Testis (tissue), 3 donors: ENCODE measurements around the gene ROBO4. TPM values are rescaled to one million over a fixed set of nuclear protein-coding genes. Genes with fewer than 3 reads are reported as not detected.
A peak's percentile ranks its signal among the peaks of the same experiment; 100 is the strongest.

Experiments used
- DNase-seq: peaks from one replicate; pipeline ENCODE4 v3.0.0-alpha.2; 2019
- H3K27ac ChIP-seq, 2 donors: fragments of 200-600 bp; sonication (generic); one replicate each; pipeline ENCODE4 v1.5.1; 2019
- H3K27me3 ChIP-seq: fragments of 200-600 bp; sonication (generic); one replicate; pipeline ENCODE4 v1.5.1; 2019
- H3K36me3 ChIP-seq: fragments of 200-600 bp; sonication (generic); one replicate; pipeline ENCODE4 v1.5.1; 2017; ENCODE audit warnings: low read depth; ENCODE audit errors: missing control alignments
- H3K4me1 ChIP-seq: fragments of 200-600 bp; sonication (generic); one replicate; pipeline ENCODE4 v1.5.1; 2019
- H3K4me3 ChIP-seq, 2 donors: fragments of 200-600 bp; sonication (generic); one replicate each; pipeline ENCODE4 v1.5.1; 2017 to 2019
- H3K9me3 ChIP-seq: fragments of 200-600 bp; sonication (generic); one replicate; pipeline ENCODE4 v1.5.1; 2017
- CTCF ChIP-seq, 3 experiments: fragments of 450-650 bp in 2 of 3; fragments of 200-600 bp in 1 of 3; sonication (generic) in 1 of 3; IDR thresholded peaks; one replicate each; pipeline ENCODE4 v1.5.1; 2016 to 2019; ENCODE audit warnings: antibody characterized with exemption in 3 of 3, mild to moderate bottlenecking in 2 of 3, moderate library complexity in 1 of 3
- POLR2A ChIP-seq: fragments of 450-650 bp; IDR thresholded peaks from one replicate; pipeline ENCODE4 v1.6.1; 2017; ENCODE audit warnings: antibody characterized with exemption, mild to moderate bottlenecking, moderate library complexity
- WGBS, 2 donors: methylation state at CpG; one replicate each; pipeline ENCODE4 v1.1.5; 2018; 5-methylcytosine and 5-hydroxymethylcytosine counted together
- intact Hi-C: fragments of 100-400 bp; cut with DNase I; formaldehyde crosslinking; loops from one replicate; pipeline ENCODE4 v1.15.1; 2023; ENCODE audit warnings: low total_unique reads
- polyA plus RNA-seq: library from polyadenylated mRNA; stranded (reverse); fragments of 350-450 nt; fragmentation: Illumina TruSeq; extraction: RNeasy Lipid Tissue Mini Kit (QIAGEN cat#74804); gene quantifications from one replicate; pipeline ENCODE4 v1.2.3, GENCODE V29; 2014; ENCODE audit warnings: low read depth, low replicate concordance; ENCODE audit not compliant: insufficient read depth
- total RNA-seq, 2 donors: library from RNA; depleted of rRNA; stranded (reverse); fragments of >200 nt; gene quantifications; one replicate each; pipeline ENCODE4 v1.2.3, GENCODE V29; 2016

Gene ROBO4
- total and polyA plus RNA-seq, 3 donors from 2014 or later, result 5.7 to 8.4 (median 7.0) TPM

GRCh38 chr11:124928942-124929665 is 31.4 kb upstream of the ROBO4 start:
- H3K36me3 ChIP-seq, result no peaks in the 10 kb centered on the region
- intact Hi-C loops, result no loop called here
- DNase-seq, result no peak
- no peak for TF ChIP-seq CTCF (IDR thresholded peaks at IDR 0.05)
- TF ChIP-seq POLR2A, result no peak
- H3K27me3 ChIP-seq, result no peaks in the 10 kb centered on the region
- no peak overlapping the region for H3K4me3 ChIP-seq
- H3K4me1 ChIP-seq, result no peaks in the 10 kb centered on the region
- H3K9me3 ChIP-seq, result no peaks in the 10 kb centered on the region
- no peak overlapping the region for H3K27ac ChIP-seq
- 33 to 40% methylated on average over 4 of the region's 4 CpGs for WGBS, 2 donors

GRCh38 chr11:124923296-124923695 is 25.6 kb upstream of the ROBO4 start:
- no peaks in the 10 kb centered on the region for H3K9me3 ChIP-seq
- H3K4me3 ChIP-seq, result no peak overlapping the region
- TF ChIP-seq CTCF (IDR thresholded peaks at IDR 0.05), result no peak
- H3K36me3 ChIP-seq, result no peaks in the 10 kb centered on the region
- peaks cover 3% of the 10 kb centered on the region for H3K4me1 ChIP-seq
- H3K27ac ChIP-seq, result no peak overlapping the region
- no peak for DNase-seq
- intact Hi-C loops, result no loop called here
- H3K27me3 ChIP-seq, result no peaks in the 10 kb centered on the region

GRCh38 chr11:124922831-124923230 is 25.2 kb upstream of the ROBO4 start:
- H3K27me3 ChIP-seq, result no peaks in the 10 kb centered on the region
- peaks cover 3% of the 10 kb centered on the region for H3K4me1 ChIP-seq
- WGBS, 2 donors, result 83 to 89% methylated on average over 4 of the region's 4 CpGs
- H3K4me3 ChIP-seq, result no peak overlapping the region
- no peaks in the 10 kb centered on the region for H3K36me3 ChIP-seq
- H3K27ac ChIP-seq, result no peak overlapping the region
- intact Hi-C loops, result no loop called here
- H3K9me3 ChIP-seq, result no peaks in the 10 kb centered on the region
- TF ChIP-seq CTCF (IDR thresholded peaks at IDR 0.05), result no peak
- TF ChIP-seq POLR2A, result no peak
- no peak for DNase-seq

- Histone ChIP-seq H3K9me3 (no peaks in the 10 kb centered on the region), H3K27ac (peak overlapping the region in 1 of 2 donors; percentile 33), H3K27me3 (no peaks in the 10 kb centered on the region), H3K4me1 (peaks cover 3% of the 10 kb centered on the region), H3K36me3 (no peaks in the 10 kb centered on the region), H3K4me3 (peak overlapping the region; percentile 49 to 64)
- TF ChIP-seq POLR2A (no peak), CTCF (IDR thresholded peaks at IDR 0.05) (no peak)
- peak; percentile 89 for DNase-seq
- WGBS, 2 donors, result 4 to 19% methylated on average over 8 to 82 of the region's 82 CpGs
- intact Hi-C loops, result no loop called here
Observed at GRCh38 chr11:124920870-124921609, 23.4 kb upstream of the ROBO4 start.
